ENCODE measurements around the gene CLDN9.

DNA sequence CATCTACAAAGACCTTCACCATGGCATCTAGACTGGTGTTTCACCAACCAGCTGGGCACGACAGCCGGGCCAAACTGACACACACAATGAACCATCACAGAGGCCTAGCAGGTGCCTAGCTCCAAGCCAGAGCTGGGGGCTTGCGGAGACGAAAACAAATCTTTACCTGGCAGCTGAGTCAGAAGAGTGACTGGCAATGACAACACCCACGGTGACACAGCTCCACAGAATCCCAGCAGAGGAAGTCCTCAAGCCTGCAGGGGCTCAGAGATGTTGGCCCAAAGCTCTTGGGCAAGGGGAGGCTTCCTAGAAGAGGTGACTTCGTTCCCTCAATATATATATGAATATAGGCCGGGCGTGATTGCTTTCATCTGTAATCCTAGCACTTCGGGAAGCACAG, 38.8 kb downstream of the CLDN9 start:
- no peak for TF ChIP-seq EP300 (IDR thresholded peaks at IDR 0.05)
- TF ChIP-seq, protein P1, sequence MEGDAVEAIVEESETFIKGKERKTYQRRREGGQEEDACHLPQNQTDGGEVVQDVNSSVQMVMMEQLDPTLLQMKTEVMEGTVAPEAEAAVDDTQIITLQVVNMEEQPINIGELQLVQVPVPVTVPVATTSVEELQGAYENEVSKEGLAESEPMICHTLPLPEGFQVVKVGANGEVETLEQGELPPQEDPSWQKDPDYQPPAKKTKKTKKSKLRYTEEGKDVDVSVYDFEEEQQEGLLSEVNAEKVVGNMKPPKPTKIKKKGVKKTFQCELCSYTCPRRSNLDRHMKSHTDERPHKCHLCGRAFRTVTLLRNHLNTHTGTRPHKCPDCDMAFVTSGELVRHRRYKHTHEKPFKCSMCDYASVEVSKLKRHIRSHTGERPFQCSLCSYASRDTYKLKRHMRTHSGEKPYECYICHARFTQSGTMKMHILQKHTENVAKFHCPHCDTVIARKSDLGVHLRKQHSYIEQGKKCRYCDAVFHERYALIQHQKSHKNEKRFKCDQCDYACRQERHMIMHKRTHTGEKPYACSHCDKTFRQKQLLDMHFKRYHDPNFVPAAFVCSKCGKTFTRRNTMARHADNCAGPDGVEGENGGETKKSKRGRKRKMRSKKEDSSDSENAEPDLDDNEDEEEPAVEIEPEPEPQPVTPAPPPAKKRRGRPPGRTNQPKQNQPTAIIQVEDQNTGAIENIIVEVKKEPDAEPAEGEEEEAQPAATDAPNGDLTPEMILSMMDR (IDR thresholded peaks at IDR 0.05) = no peak
- no peak for TF ChIP-seq POLR2AphosphoS5 (IDR thresholded peaks at IDR 0.05)
- no peak for TF ChIP-seq POLR2A (IDR thresholded peaks at IDR 0.05)

All from sigmoid colon (tissue), 4 donors.